ENCODE data around the gene CAMKMT.

The CAMKMT gene

GRCh38 chr2:44598330-44599119 lies 236.8 kb downstream of the CAMKMT start:
- no peak for DNase-seq (ENCODE audit: low read depth)

- no peak for DNase-seq (ENCODE audit: low read depth)
These were observed 237.4 kb downstream of the CAMKMT start for GRCh38 chr2:44599130-44599529.

DNA sequence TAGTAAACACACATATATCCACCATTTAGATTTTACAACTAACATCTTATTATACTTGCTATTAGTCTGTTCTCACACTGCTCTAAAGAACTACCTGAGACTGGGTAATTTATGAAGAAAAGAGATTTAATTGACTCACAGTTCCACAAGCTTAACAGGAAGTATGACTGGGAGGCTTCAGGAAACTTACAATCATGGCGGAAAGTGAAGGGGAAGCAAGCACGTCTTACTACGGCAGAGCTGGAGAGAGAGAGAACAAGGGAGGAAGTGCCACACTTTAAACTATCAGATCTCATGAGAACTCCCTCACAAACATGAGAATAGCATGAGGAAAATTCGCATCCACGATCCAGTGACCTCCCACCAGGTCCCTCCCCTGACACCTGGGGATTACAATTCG lies 240.7 kb downstream of the CAMKMT start:
- DNase-seq (ENCODE audit: low read depth): no peak

GRCh38 chr2:44605511-44605910 lies 243.8 kb downstream of the CAMKMT start:
- DNase-seq (ENCODE audit: low read depth): no peak

- DNase-seq (ENCODE audit: low read depth): no peak
These were observed 250.5 kb downstream of the CAMKMT start for GRCh38 chr2:44612276-44612675.

DNA sequence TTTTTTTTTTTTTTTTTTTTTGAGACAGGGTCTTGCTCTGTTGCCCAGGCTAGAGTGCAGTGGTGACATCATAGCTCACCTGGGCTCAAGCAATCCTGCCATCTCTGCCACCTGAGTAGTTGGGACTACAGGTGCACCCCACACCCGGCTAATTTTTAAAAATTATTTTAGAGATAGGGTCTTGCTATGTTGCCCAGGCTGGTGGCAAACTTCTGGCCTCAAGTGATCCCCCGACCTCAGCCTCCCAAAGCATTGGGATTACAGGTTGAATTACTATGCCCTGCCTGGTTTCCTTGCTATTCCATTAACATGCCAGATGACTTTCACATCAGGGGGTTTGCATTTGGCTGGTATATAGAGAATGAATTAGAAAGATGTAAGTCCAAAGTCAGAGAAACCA lies 253.2 kb downstream of the CAMKMT start:
- no peak for DNase-seq (ENCODE audit: low read depth)

- DNase-seq (ENCODE audit: low read depth): no peak
These were observed 254.3 kb downstream of the CAMKMT start for GRCh38 chr2:44615950-44616518.

- DNase-seq (ENCODE audit: low read depth): no peak
These were observed 255.0 kb downstream of the CAMKMT start for GRCh38 chr2:44616667-44617155.

DNA sequence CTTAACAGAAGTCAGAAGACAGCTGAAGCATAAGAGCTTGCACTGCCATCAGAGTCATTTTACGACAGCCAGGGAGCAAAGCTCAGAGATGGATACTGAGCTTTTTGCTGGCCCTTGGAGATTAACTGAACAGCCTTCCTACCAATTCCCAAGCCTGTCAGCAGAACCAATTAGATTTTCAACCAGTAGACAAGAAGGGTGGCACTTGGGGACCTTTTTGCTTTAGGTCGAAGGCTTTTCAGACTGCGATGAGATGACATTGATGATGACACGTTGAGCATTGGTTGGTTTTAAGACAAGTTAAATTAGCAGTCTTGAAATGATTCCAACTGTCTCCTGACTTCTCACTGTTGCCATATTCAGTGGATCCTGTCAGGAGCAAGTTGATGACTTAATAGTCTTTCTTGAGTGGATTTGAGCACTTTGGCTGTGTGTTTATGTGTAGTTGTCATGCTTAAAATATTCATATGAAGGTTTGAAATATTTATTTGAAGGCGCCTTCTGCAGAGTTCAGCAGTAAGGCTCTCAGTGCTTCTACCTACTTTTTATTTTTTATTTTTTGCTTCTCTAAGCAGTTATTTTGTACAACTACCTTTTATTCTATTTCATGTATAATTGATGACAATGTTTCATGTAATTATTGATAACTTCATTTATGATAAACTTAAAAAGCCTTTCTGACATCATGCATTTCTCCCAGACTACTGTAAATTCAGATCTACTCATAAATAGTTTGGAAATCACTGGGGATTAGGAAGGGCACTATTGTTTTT lies 256.7 kb downstream of the CAMKMT start:
- DNase-seq (ENCODE audit: low read depth): no peak

DNA sequence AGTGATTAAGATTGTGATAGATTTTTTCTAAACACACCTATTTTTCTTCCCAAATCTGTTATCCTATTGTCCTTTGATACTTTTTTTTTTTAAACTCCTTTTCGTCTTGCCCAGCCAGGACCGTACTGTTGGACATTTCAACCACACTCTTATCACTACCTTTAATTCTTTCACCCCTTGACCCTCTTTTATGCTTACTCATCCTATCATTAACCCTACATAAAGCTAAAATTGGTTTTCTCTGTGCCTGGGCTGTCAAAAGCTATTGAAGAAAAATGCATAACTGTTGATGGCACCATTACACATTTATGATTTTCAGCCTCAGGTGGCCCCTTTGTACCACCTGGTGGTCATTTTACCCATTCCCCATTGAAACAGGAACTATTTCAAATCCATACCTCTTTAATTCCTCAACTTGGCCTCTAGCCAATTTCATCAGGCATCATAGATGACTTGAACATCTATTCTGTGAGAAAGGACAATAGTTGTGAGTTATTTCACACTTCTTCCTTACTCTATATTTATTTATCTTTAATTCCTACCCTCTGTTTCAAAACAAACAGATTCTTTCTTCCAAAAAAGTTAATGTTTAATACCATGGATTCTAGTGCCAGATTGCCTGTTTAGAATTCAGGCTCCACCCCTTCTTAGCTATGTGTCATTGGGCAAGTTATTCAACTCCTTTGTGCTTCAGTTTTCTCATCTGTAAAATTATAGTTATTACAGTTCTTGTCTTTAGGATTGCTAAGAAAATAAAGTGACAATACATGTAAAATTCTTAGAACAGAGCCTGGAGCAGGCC lies 258.6 kb downstream of the CAMKMT start:
- DNase-seq (ENCODE audit: low read depth): no peak

DNA sequence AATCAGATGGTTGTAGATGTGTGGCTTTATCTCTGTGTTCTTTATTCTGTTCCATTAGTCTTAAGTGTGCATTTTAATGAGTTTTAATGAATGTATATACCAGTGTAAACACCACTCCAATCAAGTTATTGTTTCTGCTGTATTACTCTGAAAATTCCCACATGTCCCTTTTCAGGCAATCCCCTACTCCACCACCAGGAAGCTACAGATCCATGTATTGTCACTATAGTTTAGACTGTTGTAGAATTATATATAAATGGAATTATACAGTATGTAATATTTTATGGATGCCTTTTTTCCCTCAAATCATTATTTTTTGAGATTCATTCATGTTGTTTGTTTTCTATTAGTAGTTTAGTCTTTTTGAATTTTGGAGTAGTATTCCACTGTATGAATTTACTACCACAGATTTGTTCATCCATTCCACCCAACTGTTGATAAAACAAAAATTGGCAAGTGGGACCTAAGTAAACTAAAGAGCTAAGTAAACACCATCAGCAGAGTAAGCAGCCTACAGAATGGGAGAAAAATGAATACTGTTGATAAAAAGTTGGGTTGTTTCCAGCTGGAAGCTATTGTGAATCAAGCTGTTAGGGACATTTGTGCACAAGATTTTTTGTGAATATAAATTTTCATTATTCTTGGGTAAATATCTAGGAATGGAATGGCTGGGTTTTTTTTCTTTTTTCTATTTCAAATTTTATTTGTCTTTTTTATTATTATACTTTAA lies 262.0 kb downstream of the CAMKMT start:
- no peak for DNase-seq (ENCODE audit: low read depth)

DNA sequence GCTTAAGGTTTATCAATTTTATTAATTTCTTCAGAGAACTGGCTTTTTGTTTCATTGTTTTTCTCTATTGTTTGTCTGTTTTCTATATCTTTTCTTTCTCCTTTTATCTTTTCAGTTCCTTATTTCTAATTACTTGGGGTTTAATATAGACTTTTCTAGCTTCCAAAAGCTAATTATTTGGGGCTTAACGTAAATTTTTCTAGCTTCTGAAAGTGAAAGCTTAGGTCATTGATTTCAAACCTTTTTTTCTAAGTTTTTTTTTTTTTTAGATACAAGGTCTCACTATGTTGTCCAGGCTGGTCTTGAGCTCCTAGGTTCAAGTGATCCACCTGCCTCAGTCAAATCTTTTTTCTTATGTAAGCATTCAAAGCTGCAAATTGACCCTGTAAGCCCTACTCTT lies 266.6 kb downstream of the CAMKMT start:
- no peak for DNase-seq (ENCODE audit: low read depth)

DNA sequence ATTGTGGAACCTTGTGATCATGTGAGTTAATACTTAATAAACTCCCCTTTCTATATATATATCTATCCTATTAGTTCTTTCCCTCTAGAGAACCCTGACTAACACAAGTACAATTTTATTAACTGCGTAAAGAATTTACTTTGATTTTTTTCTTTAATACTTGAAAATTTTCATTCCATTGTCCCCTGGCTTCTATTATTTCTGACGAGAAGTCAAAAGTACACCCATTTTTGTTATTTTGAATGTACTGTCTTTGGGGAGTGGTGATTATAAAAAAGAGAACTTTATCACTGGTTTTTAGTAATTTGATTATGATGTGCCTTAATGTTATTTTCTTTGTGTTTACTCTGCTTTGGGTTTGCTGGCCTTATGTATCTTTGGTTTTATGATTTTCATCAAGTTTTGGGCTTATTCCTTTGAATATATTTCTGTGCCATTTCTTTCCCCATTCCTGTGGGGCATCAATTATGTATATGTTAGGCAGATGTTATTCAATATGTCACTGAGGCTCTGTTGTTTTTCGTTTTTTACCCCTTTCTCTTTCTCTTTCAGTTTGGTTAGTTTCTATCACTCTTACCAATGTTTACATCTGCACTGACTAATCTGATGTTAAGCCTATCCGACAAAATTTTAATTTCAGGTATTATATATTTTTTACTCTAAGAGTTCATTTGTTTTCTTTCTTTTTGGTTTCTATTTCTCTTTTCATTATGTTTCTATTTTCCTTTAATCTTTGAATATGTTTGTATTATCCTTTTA lies 271.4 kb downstream of the CAMKMT start:
- DNase-seq (ENCODE audit: low read depth): no peak

GRCh38 chr2:44635725-44636124 lies 274.0 kb downstream of the CAMKMT start:
- DNase-seq (ENCODE audit: low read depth): no peak

- DNase-seq (ENCODE audit: low read depth): no peak
These were observed 276.9 kb downstream of the CAMKMT start for GRCh38 chr2:44638649-44639048.

- DNase-seq (ENCODE audit: low read depth): no peak
These were observed 277.7 kb downstream of the CAMKMT start for GRCh38 chr2:44639399-44639798.

DNA sequence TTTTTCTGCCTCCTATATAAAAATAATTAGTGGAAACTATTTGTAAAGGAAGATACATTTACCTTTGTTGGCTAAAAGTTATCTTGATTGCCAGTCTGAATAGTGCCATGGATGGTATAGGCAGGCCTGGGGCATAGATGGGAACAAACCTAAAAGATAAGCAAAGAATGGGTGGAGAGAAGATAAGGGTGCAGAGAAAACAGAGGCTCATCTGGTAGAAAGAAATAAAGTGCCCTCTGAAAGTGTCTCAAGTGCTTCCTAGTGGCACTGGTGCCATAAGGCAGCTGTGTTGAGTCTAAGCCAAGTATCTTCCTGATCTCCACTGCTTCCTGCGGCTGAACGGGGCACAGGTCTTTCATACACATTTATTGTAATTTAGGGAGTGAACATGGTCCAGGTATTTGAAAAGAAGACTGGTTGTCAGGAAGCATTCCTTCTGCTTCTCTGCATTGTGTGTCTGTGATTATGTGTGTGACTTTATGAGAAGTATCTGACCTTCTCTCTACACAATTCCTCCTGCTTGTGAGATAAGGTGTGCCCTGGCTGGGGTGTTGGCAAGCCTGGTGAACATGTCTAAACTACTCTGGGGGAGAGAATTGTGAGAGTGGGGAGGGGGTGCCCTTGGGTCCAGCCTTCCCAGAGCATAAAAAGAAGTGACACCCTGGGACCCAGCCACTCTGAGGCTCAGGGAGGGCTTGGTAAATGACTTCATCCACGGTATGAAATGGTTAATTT lies 280.5 kb downstream of the CAMKMT start:
- no peak for DNase-seq (ENCODE audit: low read depth)

DNA sequence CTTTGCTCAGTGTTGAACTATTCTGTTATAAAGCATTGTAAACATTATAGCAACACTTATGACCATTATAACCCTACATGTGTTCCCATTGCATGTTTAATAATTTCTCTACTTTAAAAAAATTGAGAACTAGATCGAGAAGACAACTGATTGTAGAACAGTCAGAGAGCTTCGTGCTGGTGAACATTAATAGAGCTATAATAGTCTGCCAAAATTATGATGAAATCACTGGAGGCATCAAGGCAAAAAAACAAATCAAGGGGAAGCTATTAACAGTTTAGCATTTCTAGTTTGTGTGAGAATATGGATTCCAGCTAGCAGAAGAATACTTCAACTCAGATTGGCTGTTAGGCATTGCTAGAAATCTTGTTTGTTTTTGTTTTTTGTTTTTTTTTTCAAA lies 284.2 kb downstream of the CAMKMT start:
- no peak for DNase-seq (ENCODE audit: low read depth)

- no peak for DNase-seq (ENCODE audit: low read depth)
These were observed 287.6 kb downstream of the CAMKMT start for GRCh38 chr2:44649381-44649780.

GRCh38 chr2:44650796-44651195 lies 289.0 kb downstream of the CAMKMT start:
- DNase-seq (ENCODE audit: low read depth): no peak

Data from stimulated activated CD8-positive, alpha-beta memory T cell treated with anti-CD3 and anti-CD28 coated beads, Interleukin-12 subunit alpha, Interleukin-12 subunit beta, amount 100 ng/mL, for 4 hours (primary cell).